GM12891 (cell line): ENCODE results near the gene GLS.

Experiments used
- PAX5 ChIP-seq: IDR thresholded peaks from 2 replicates; pipeline ENCODE4 v1.6.1; 2011; ENCODE audit warnings: low read length, moderate library complexity, mild to moderate bottlenecking; ENCODE audit not compliant: insufficient read depth, severe bottlenecking
- POLR2A ChIP-seq: IDR thresholded peaks from 2 replicates; pipeline ENCODE4 v1.6.1; 2011; ENCODE audit warnings: low read depth, low read length, control low read depth
- POLR2AphosphoS5 ChIP-seq: IDR thresholded peaks from 2 replicates; pipeline ENCODE4 v1.6.1; 2011; ENCODE audit warnings: low read depth, low read length, control low read depth
- POU2F2 ChIP-seq: IDR thresholded peaks from 2 replicates; pipeline ENCODE4 v1.6.1; 2011; ENCODE audit warnings: low read depth, mild to moderate bottlenecking, control low read depth, low read length, moderate library complexity
- SPI1 ChIP-seq: IDR thresholded peaks from 2 replicates; pipeline ENCODE4 v1.6.1; 2011; ENCODE audit warnings: low read depth, low read length, control low read depth
- TAF1 ChIP-seq: IDR thresholded peaks from 2 replicates; pipeline ENCODE4 v1.6.1; 2011; ENCODE audit warnings: low read depth, low read length, control low read depth

DNA sequence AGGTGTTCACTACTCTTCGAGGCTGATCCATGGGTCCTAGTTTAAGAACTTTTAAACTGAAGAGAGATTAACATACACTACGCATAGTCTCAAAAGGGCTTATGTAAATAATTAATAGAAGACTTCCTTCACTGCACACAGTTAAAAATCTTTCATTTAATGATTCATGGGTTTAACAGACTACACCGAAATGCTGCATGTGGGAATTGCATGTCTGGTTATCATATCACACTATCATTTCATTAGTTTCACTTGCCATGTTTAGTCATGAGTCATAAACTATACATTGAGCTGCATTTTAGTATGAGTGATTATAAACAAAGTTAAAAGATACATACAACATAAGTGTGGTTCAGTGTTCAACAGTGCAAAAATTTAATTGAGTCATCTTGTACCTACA is 31.2 kb downstream of the GLS start:
- TF ChIP-seq POLR2A (no peak), POLR2AphosphoS5 (no peak), TAF1 (no peak), POU2F2 (no peak), SPI1 (no peak), PAX5 (no peak)
